ELF-1 (cell line): ENCODE measurements around the gene BEND3.
"Not testable (repeated sequence)": the region's sequence is repeated elsewhere in the genome, so short reads cannot be mapped to it uniquely, and the experiment has no call there.

Experiments used
- DNase-seq: peaks from one replicate; pipeline ENCODE4 v3.0.0-alpha.2; 2016; ENCODE audit warnings: low read depth, low spot score

The BEND3 gene

GRCh38 chr6:107121266-107121665 lies 6.0 kb upstream of the BEND3 start:
- DNase-seq = no peak

- no peak for DNase-seq
Measured at GRCh38 chr6:107120404-107120803, 5.1 kb upstream of the BEND3 start.

GRCh38 chr6:107118976-107119375 lies 3.7 kb upstream of the BEND3 start:
- no peak for DNase-seq

GRCh38 chr6:107118540-107118939 lies 3.2 kb upstream of the BEND3 start:
- DNase-seq = not testable (repeated sequence)

GRCh38 chr6:107116931-107117330 lies 1.6 kb upstream of the BEND3 start:
- no peak for DNase-seq

- peak; percentile 85 for DNase-seq
Measured at GRCh38 chr6:107116328-107116892, 1.1 kb upstream of the BEND3 start.

GRCh38 chr6:107115695-107116327 lies 496 bp upstream of the BEND3 start:
- peak; percentile 90 for DNase-seq

- DNase-seq = peak; percentile 86
Measured at GRCh38 chr6:107114213-107114925, 946 bp downstream of the BEND3 start.

- DNase-seq = no peak
Measured at GRCh38 chr6:107110200-107110599, 5.1 kb downstream of the BEND3 start.

- DNase-seq = no peak
Measured at GRCh38 chr6:107108201-107108890, 7.0 kb downstream of the BEND3 start.

- no peak for DNase-seq
Measured at GRCh38 chr6:107107791-107108190, 7.5 kb downstream of the BEND3 start.

- peak; percentile 36 for DNase-seq
Measured at GRCh38 chr6:107106165-107106564, 9.2 kb downstream of the BEND3 start.

GRCh38 chr6:107105511-107106116 lies 9.7 kb downstream of the BEND3 start:
- DNase-seq = peak; percentile 38

- no peak for DNase-seq
Measured at GRCh38 chr6:107103082-107103481, 12.2 kb downstream of the BEND3 start.

GRCh38 chr6:107102414-107102805 lies 12.9 kb downstream of the BEND3 start:
- DNase-seq = no peak

- DNase-seq = no peak
Measured at GRCh38 chr6:107101686-107102413, 13.5 kb downstream of the BEND3 start.

- no peak for DNase-seq
Measured at GRCh38 chr6:107101211-107101610, 14.1 kb downstream of the BEND3 start.

- DNase-seq = no peak
Measured at GRCh38 chr6:107098436-107099307, 16.6 kb downstream of the BEND3 start.

GRCh38 chr6:107084459-107084858 lies 30.9 kb downstream of the BEND3 start:
- DNase-seq = not testable (repeated sequence)

- DNase-seq = peak; percentile 41
Measured at GRCh38 chr6:107083921-107084320, 31.4 kb downstream of the BEND3 start.
